H1 (cell line): Measurements from ENCODE around the gene GRM1. TPM values are rescaled to one million over a fixed set of nuclear protein-coding genes. Genes with fewer than 3 reads are reported as not detected.

Experiments
- CTCF ChIA-PET: fragments of 300-600 bp; sonication (Branson Sonifier 250); formaldehyde crosslinking; loops from one replicate; lab custom pipeline; 2021; ENCODE audit not compliant: partially characterized antibody; lab: Charles Lee
- POLR2A ChIA-PET: fragments of 300-600 bp; sonication (Branson Sonifier 250); formaldehyde crosslinking; loops from one replicate; lab custom pipeline; 2021; ENCODE audit warnings: inconsistent platforms; ENCODE audit not compliant: partially characterized antibody; lab: Charles Lee
- DNase-seq, 2 experiments: peaks; one replicate each; pipeline versions ENCODE4 v3.0.0 to v3.0.0-alpha.2; 2010 to 2022; ENCODE audit warnings: low spot score in 2 of 2, low read depth in 1 of 2, mixed read lengths in 1 of 2
- FAIRE-seq: peaks from 2 replicates; lab custom pipeline; 2011; peaks lifted over from hg19 to GRCh38; lab: Jason Lieb, UNC
- H2AFZ ChIP-seq: 2 replicates; pipeline ENCODE4 v1.8.1; 2012; ENCODE audit warnings: low read length, inconsistent platforms
- H2AK5ac ChIP-seq: 2 replicates; pipeline ENCODE4 v1.6.1; 2013; ENCODE audit warnings: low read depth, low read length
- H2BK120ac ChIP-seq: replicated peaks from 2 replicates; pipeline ENCODE3; 2013; ENCODE audit warnings: low read depth, low read length, inconsistent platforms
- H2BK12ac ChIP-seq: 2 replicates; pipeline ENCODE4 v1.6.1; 2013; ENCODE audit warnings: low read depth, low read length
- H2BK15ac ChIP-seq: 2 replicates; pipeline ENCODE4 v1.6.1; 2013; ENCODE audit warnings: low read length
- H2BK20ac ChIP-seq: 2 replicates; pipeline ENCODE4 v1.6.1; 2013; ENCODE audit warnings: low read length
- H2BK5ac ChIP-seq: 2 replicates; pipeline ENCODE4 v1.6.1; 2013; ENCODE audit warnings: low read depth, low read length
- H3K14ac ChIP-seq: 2 replicates; pipeline ENCODE4 v1.6.1; 2013; ENCODE audit warnings: inconsistent platforms; ENCODE audit not compliant: insufficient read length
- H3K18ac ChIP-seq: 2 replicates; pipeline ENCODE4 v1.6.1; 2013; ENCODE audit warnings: low read length; ENCODE audit errors: extremely low read depth
- H3K23ac ChIP-seq: 2 replicates; pipeline ENCODE4 v1.6.1; 2013; ENCODE audit warnings: inconsistent platforms; ENCODE audit not compliant: insufficient read length
- H3K23me2 ChIP-seq: 2 replicates; pipeline ENCODE4 v1.6.1; 2013; ENCODE audit warnings: low read depth, low read length
- H3K27ac ChIP-seq: 2 replicates; pipeline ENCODE4 v1.6.1; 2011; ENCODE audit warnings: low read depth, low read length, inconsistent platforms
- H3K27me3 ChIP-seq, 4 experiments: replicated peaks in 1 of 4; 1 replicate in 1 of 4; 2 replicates in 3 of 4; pipeline versions ENCODE4 v1.6.1 to v1.8.1; 2011 to 2013; ENCODE audit warnings: low read length in 3 of 4, mild to moderate bottlenecking in 3 of 4, inconsistent platforms in 2 of 4, mixed read lengths in 2 of 4, moderate library complexity in 1 of 4; ENCODE audit not compliant: control insufficient read depth in 3 of 4, insufficient read depth in 3 of 4; ENCODE audit errors: extremely low read depth in 1 of 4
- H3K36me3 ChIP-seq, 4 experiments: 2 replicates each; pipeline versions ENCODE4 v1.6.1 to v1.8.1; 2011 to 2013; ENCODE audit warnings: mild to moderate bottlenecking in 4 of 4, low read length in 3 of 4, moderate library complexity in 2 of 4, control low read depth in 1 of 4, inconsistent platforms in 1 of 4; ENCODE audit not compliant: insufficient read depth in 4 of 4, control insufficient read depth in 2 of 4
- H3K4ac ChIP-seq: replicated peaks from 2 replicates; pipeline ENCODE3; 2013; ENCODE audit warnings: low read length, low read depth, mixed read lengths, inconsistent platforms; ENCODE audit not compliant: insufficient read length
- H3K4me1 ChIP-seq, 4 experiments: replicated peaks in 1 of 4; 1 replicate in 1 of 4; 2 replicates in 3 of 4; pipeline versions ENCODE4 v1.6.1 to v1.8.1; 2011 to 2013; ENCODE audit warnings: low read length in 3 of 4, inconsistent platforms in 2 of 4, mixed read lengths in 1 of 4; ENCODE audit not compliant: insufficient read depth in 4 of 4, control insufficient read depth in 3 of 4
- H3K4me2 ChIP-seq, 2 experiments: 2 replicates each; pipeline versions ENCODE4 v1.6.1 to v1.8.1; 2011 to 2013; ENCODE audit warnings: low read depth in 2 of 2, low read length in 2 of 2, control low read depth in 1 of 2, inconsistent platforms in 1 of 2, mild to moderate bottlenecking in 1 of 2; ENCODE audit not compliant: insufficient read depth in 1 of 2
- H3K4me3 ChIP-seq, 4 experiments: fragments of 200-600, 300-600 bp in 1 of 4; sonication (generic), shearing (Covaris generic), sonication (Bioruptor Twin) in 1 of 4; 2 replicates each; pipeline versions ENCODE4 v1.5.1 to v1.8.1; 2011 to 2016; ENCODE audit warnings: low read length in 4 of 4, low read depth in 3 of 4, control low read depth in 2 of 4, inconsistent platforms in 2 of 4, mild to moderate bottlenecking in 2 of 4, mixed read lengths in 1 of 4, moderate library complexity in 1 of 4; ENCODE audit not compliant: insufficient read depth in 2 of 4; ENCODE audit errors: extremely low read depth in 1 of 4
- H3K56ac ChIP-seq: replicated peaks from 2 replicates; pipeline ENCODE3; 2013; ENCODE audit warnings: low read depth, mild to moderate bottlenecking, mixed read lengths, low read length, inconsistent platforms; ENCODE audit not compliant: insufficient read length
- H3K79me1 ChIP-seq: 2 replicates; pipeline ENCODE4 v1.6.1; 2013; ENCODE audit warnings: low read depth, low read length, control low read depth
- H3K79me2 ChIP-seq, 2 experiments: 2 replicates each; pipeline versions ENCODE4 v1.6.1 to v1.8.1; 2012 to 2013; ENCODE audit warnings: low read length in 2 of 2, mild to moderate bottlenecking in 2 of 2, inconsistent platforms in 1 of 2; ENCODE audit not compliant: insufficient read depth in 2 of 2, control insufficient read depth in 1 of 2
- H3K9ac ChIP-seq, 4 experiments: replicated peaks in 1 of 4; 1 replicate in 1 of 4; 2 replicates in 3 of 4; pipeline versions ENCODE4 v1.6.1 to v1.8.1; 2011 to 2013; ENCODE audit warnings: low read depth in 3 of 4, low read length in 3 of 4, control low read depth in 2 of 4, mild to moderate bottlenecking in 2 of 4, moderate library complexity in 2 of 4, inconsistent platforms in 1 of 4; ENCODE audit errors: extremely low read depth in 1 of 4
- H3K9me3 ChIP-seq, 2 experiments: 2 replicates each; pipeline versions ENCODE4 v1.6.1 to v1.8.1; 2012 to 2013; ENCODE audit warnings: mild to moderate bottlenecking in 2 of 2, moderate library complexity in 2 of 2, control low read depth in 1 of 2, inconsistent platforms in 1 of 2, low read depth in 1 of 2, low read length in 1 of 2, mixed read lengths in 1 of 2; ENCODE audit not compliant: insufficient read depth in 2 of 2
- H4K20me1 ChIP-seq, 2 experiments: replicated peaks in 1 of 2; 2 replicates each; pipeline versions ENCODE3 to v1.8.1; 2011 to 2013; ENCODE audit warnings: inconsistent platforms in 2 of 2, low read length in 2 of 2, mild to moderate bottlenecking in 1 of 2; ENCODE audit not compliant: insufficient read depth in 2 of 2, control insufficient read depth in 1 of 2
- H4K5ac ChIP-seq: 2 replicates; pipeline ENCODE4 v1.6.1; 2013; ENCODE audit warnings: low read length, low read depth, mixed read lengths, inconsistent platforms; ENCODE audit not compliant: insufficient read length
- H4K8ac ChIP-seq: 2 replicates; pipeline ENCODE4 v1.8.0; 2013; ENCODE audit warnings: mild to moderate bottlenecking, moderate library complexity, low read length, inconsistent platforms; ENCODE audit not compliant: insufficient read depth; ENCODE audit errors: extremely low read depth
- H4K91ac ChIP-seq: replicated peaks from 2 replicates; pipeline ENCODE3; 2013; ENCODE audit warnings: low read length, mixed read lengths, inconsistent platforms; ENCODE audit not compliant: insufficient read length
- BACH1 ChIP-seq: IDR thresholded peaks from 2 replicates; pipeline ENCODE4 v1.6.1; 2012; ENCODE audit warnings: low read length, improper control_type of control experiment
- BRCA1 ChIP-seq: IDR thresholded peaks from 2 replicates; pipeline ENCODE4 v1.6.1; 2012; ENCODE audit warnings: low read depth, low read length, improper control_type of control experiment
- MAFK ChIP-seq: IDR thresholded peaks from 2 replicates; pipeline ENCODE4 v1.6.1; 2012; ENCODE audit warnings: low read depth, mild to moderate bottlenecking, improper control_type of control experiment, low read length
- RNF2 ChIP-seq: fragments of 200-900, 300-1000 bp; sonication (generic); IDR thresholded peaks from 2 replicates; pipeline ENCODE4 v1.7.1; 2016; ENCODE audit warnings: borderline replicate concordance, low read depth, mild to moderate bottlenecking, antibody characterized with exemption, low read length; ENCODE audit not compliant: poor library complexity, severe bottlenecking; ENCODE audit errors: missing control alignments
- TAF1 ChIP-seq: IDR thresholded peaks from 2 replicates; pipeline ENCODE4 v1.6.1; 2011; ENCODE audit warnings: mild to moderate bottlenecking, low read depth, low read length
- polyA plus RNA-seq, 7 experiments: library from polyadenylated mRNA; depleted of rRNA in 3 of 7; stranded (reverse) in 5 of 7; unstranded in 2 of 7; fragments of >200 nt in 5 of 7; fragments of 200-250 nt in 2 of 7; gene quantifications; 1 replicate in 5 of 7; 2 replicates in 1 of 7; 4 replicates in 1 of 7; pipeline versions ENCODE4 v1.2.1 to v1.2.3, GENCODE V29; 2011 to 2013; ENCODE audit warnings: missing spikeins in 2 of 7, mixed read lengths in 2 of 7
- total RNA-seq: library from RNA; stranded (reverse); fragmentation: NEBNext Ultra II Directional; extraction: Animal tissue kit (Norgen Biotek cat#: 25700); gene quantifications from 2 replicates; pipeline ENCODE4 v1.2.1, GENCODE V29; 2021

The GRM1 gene
- total and polyA plus RNA-seq, 2 of the 8 experiments (the other 6 are each of a cell fraction or from before 2014, with no cell fraction given): 0.15 to 1.3 TPM

- H3K9me3 ChIP-seq: peaks cover 4 to 8% of the 10 kb centered on the region in 2 experiments; a peak in 2 of 4 replicates
- no peak overlapping the region for H3K18ac ChIP-seq
- no peak overlapping the region for H2AK5ac ChIP-seq
- no peak overlapping the region for H4K8ac ChIP-seq
- H4K5ac ChIP-seq: no peak overlapping the region
- no peaks in the 10 kb centered on the region for H3K79me2 ChIP-seq
- FAIRE-seq: no peak
- H3K27me3 ChIP-seq: no peaks in the 10 kb centered on the region
- no peak overlapping the region for H3K4me3 ChIP-seq
- ChIA-PET CTCF (no interaction called here), POLR2A (no interaction called here)
- H2BK12ac ChIP-seq: no peak overlapping the region
- H3K4ac ChIP-seq: no peak overlapping the region
- no peak for TF ChIP-seq BRCA1
- no peak for TF ChIP-seq TAF1
- TF ChIP-seq BACH1: peak; percentile 68
- no peak for TF ChIP-seq RNF2
- TF ChIP-seq MAFK: peak; percentile 36; the same call in 1 of the 2 replicates
- no peak overlapping the region for H3K23ac ChIP-seq
- H2BK15ac ChIP-seq: no peak overlapping the region
- H3K14ac ChIP-seq: no peak overlapping the region
- no peaks in the 10 kb centered on the region for H3K36me3 ChIP-seq
- H3K4me1 ChIP-seq: no peaks in the 10 kb centered on the region; a peak in 1 of 7 replicates
- H4K91ac ChIP-seq: no peak overlapping the region
- H3K56ac ChIP-seq: no peak overlapping the region
- no peaks in the 10 kb centered on the region for H3K79me1 ChIP-seq
- no peaks in the 10 kb centered on the region for H4K20me1 ChIP-seq
- no peak overlapping the region for H3K9ac ChIP-seq
- H2BK5ac ChIP-seq: no peak overlapping the region
- H2BK120ac ChIP-seq: no peak overlapping the region
- H3K23me2 ChIP-seq: no peaks in the 10 kb centered on the region
- no peak overlapping the region for H3K27ac ChIP-seq
- H2AFZ ChIP-seq: no peak overlapping the region; the same call in 1 of the 2 replicates
- no peak overlapping the region for H3K4me2 ChIP-seq
- DNase-seq: no peak
- H2BK20ac ChIP-seq: no peak overlapping the region
Measured at GRCh38 chr6:146014233-146014632, 14.6 kb upstream of the GRM1 start.
